Measurements from ENCODE around the gene ARMS2.

ARMS2 gene, protein sequence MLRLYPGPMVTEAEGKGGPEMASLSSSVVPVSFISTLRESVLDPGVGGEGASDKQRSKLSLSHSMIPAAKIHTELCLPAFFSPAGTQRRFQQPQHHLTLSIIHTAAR

GRCh38 chr10:122454603-122455080 lies at the start of gene ARMS2:
TSS of gene ARMS2 (plus strand) at chr10:122454653. CDS start at chr10:122454728, 75 bp downstream.
- Mint-ChIP-seq H3K4me1 (ENCODE audit: low read depth) (no peaks in the 10 kb centered on the region), H3K9me3 (no peaks in the 10 kb centered on the region), H3K4me3 (no peak within 1 kb of the TSS), H3K36me3 (ENCODE audit: low read depth) (no peaks in the 10 kb centered on the region), H3K27me3 (peaks cover 40% of the 10 kb centered on the region), H3K27ac (no peak within 1 kb of the TSS)

DNA sequence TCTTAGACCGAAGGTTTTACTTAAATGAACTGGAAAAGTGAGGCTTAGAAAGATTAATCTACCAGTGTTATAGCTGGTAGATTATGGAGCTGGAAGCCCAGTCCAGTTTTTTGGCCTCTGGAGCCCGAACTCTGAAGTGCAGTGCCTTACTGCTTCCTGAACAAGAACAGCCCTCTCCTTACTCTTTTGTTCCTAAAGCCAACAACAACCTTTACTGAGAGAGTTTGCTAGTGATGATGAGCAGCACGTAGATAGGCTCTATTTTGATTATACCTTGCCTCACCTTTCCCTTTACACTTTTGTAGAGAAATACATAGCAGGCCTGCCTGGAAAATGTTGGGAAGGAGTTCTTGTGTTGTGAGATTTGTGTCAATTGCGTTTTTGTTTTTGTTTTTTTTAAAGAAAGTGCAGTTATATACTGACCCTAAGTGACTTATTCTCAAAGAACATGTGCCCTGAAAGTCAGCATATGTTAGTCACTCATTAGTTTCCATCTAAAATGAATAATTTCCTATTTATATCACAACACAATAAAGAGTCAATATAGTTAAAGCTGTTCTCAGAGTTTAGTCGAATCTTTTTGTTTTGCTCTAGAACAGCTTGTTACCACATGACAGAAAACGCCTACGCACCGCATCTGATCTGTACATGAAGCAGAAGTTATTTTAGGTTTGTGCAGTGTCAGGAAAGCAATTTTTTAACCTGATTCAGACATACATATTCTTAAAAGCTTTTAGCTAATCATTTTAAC lies 46.9 kb upstream of the ARMS2 start:
- Mint-ChIP-seq H3K36me3 (ENCODE audit: low read depth) (peaks cover 25% of the 10 kb centered on the region), H3K27ac (peak overlapping the region; percentile 29), H3K9me3 (no peaks in the 10 kb centered on the region), H3K4me1 (ENCODE audit: low read depth) (peaks cover 33% of the 10 kb centered on the region), H3K4me3 (no peak overlapping the region), H3K27me3 (no peaks in the 10 kb centered on the region)

DNA sequence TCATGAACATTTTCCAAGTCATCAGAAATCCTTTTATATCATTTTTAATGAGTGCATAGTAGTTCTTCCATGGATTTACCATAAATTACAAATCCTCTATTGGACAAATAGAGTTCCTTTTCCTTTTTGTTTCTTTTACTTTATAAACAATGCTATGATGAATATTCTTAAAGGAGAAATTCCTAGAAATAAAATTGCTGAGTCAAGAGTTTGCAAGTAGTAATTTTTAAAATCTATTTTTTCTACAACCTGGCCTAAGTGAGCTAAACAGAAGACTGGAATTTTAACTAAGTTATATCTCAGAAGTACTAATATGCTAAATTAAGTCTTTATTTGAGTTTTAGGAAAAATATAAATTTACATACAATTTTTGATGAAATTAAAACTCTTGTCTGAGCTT lies 41.1 kb upstream of the ARMS2 start:
- peaks cover 4% of the 10 kb centered on the region for H3K9me3 Mint-ChIP-seq
- no peak overlapping the region for H3K4me3 Mint-ChIP-seq
- H3K4me1 Mint-ChIP-seq (ENCODE audit: low read depth): peaks cover 46% of the 10 kb centered on the region
- H3K36me3 Mint-ChIP-seq (ENCODE audit: low read depth): peaks cover 44% of the 10 kb centered on the region
- H3K27ac Mint-ChIP-seq: no peak overlapping the region
- no peaks in the 10 kb centered on the region for H3K27me3 Mint-ChIP-seq

DNA sequence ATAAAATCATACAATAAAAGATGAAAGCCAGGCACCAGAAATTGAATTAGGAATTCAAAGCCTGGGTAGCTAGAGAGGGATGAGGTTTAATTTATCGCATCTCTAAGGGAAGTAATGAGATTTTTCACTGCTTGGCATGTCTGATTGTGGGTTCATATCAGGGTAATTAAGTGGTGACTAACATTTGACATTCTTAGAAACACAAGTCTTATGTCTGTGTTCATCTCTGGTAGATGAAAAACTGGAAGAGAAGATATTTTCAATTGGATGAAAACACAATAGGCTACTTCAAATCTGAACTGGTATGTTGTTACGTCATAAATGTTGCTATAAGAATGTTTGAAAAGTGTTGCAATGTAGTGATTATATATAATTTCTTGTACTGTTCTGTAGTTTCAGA lies 36.8 kb upstream of the ARMS2 start:
- H3K9me3 Mint-ChIP-seq: peaks cover 4% of the 10 kb centered on the region
- H3K27me3 Mint-ChIP-seq: no peaks in the 10 kb centered on the region
- H3K27ac Mint-ChIP-seq: peak overlapping the region; percentile 40
- peaks cover 54% of the 10 kb centered on the region for H3K36me3 Mint-ChIP-seq (ENCODE audit: low read depth)
- H3K4me3 Mint-ChIP-seq: peak overlapping the region; percentile 49
- H3K4me1 Mint-ChIP-seq (ENCODE audit: low read depth): peaks cover 84% of the 10 kb centered on the region

GRCh38 chr10:122419016-122419415 lies 35.4 kb upstream of the ARMS2 start:
- Mint-ChIP-seq H3K27me3 (no peaks in the 10 kb centered on the region), H3K9me3 (peaks cover 4% of the 10 kb centered on the region), H3K4me3 (no peak overlapping the region), H3K27ac (no peak overlapping the region), H3K36me3 (ENCODE audit: low read depth) (peaks cover 51% of the 10 kb centered on the region), H3K4me1 (ENCODE audit: low read depth) (peaks cover 89% of the 10 kb centered on the region)

- peaks cover 4% of the 10 kb centered on the region for H3K9me3 Mint-ChIP-seq
- H3K27ac Mint-ChIP-seq: no peak overlapping the region
- no peaks in the 10 kb centered on the region for H3K27me3 Mint-ChIP-seq
- H3K4me1 Mint-ChIP-seq (ENCODE audit: low read depth): peaks cover 90% of the 10 kb centered on the region
- H3K4me3 Mint-ChIP-seq: no peak overlapping the region
- H3K36me3 Mint-ChIP-seq (ENCODE audit: low read depth): peaks cover 52% of the 10 kb centered on the region
Observed at GRCh38 chr10:122419876-122420623, 34.4 kb upstream of the ARMS2 start.

GRCh38 chr10:122420624-122421007 lies 33.8 kb upstream of the ARMS2 start:
- H3K9me3 Mint-ChIP-seq: peaks cover 4% of the 10 kb centered on the region
- H3K27me3 Mint-ChIP-seq: no peaks in the 10 kb centered on the region
- peak overlapping the region; percentile 56 for H3K27ac Mint-ChIP-seq
- H3K4me3 Mint-ChIP-seq: no peak overlapping the region
- H3K4me1 Mint-ChIP-seq (ENCODE audit: low read depth): peaks cover 84% of the 10 kb centered on the region
- peaks cover 49% of the 10 kb centered on the region for H3K36me3 Mint-ChIP-seq (ENCODE audit: low read depth)

DNA sequence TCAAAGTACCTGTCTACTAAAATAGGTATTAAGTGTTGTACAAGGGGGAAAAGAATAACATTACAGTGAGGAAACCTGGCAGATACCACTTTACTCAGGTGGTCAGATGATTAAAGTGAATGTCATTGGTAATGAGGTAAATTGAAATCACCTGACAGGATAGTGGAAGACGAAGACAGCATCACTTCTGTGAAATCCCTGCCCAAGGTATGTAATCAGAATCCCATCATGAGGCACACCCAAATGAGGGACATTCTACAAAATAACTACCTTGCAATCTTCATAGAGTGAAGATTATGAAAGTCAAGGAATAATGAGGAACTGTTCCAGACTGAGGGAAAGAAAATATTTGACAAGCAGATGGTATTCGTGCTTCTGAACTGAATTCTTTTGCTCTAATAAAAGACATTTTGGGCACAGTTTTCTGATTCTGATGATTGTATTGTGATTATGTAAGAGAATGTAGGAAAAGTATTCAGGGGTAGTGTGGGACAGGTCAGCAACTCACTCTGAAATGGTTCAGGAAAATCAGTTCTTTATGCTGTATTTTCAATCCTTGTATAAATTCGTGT lies 33.3 kb upstream of the ARMS2 start:
- no peaks in the 10 kb centered on the region for H3K27me3 Mint-ChIP-seq
- H3K4me1 Mint-ChIP-seq (ENCODE audit: low read depth): peaks cover 79% of the 10 kb centered on the region
- peaks cover 48% of the 10 kb centered on the region for H3K36me3 Mint-ChIP-seq (ENCODE audit: low read depth)
- H3K27ac Mint-ChIP-seq: peak overlapping the region; percentile 56
- H3K4me3 Mint-ChIP-seq: peak overlapping the region; percentile 21
- H3K9me3 Mint-ChIP-seq: peaks cover 4% of the 10 kb centered on the region

DNA sequence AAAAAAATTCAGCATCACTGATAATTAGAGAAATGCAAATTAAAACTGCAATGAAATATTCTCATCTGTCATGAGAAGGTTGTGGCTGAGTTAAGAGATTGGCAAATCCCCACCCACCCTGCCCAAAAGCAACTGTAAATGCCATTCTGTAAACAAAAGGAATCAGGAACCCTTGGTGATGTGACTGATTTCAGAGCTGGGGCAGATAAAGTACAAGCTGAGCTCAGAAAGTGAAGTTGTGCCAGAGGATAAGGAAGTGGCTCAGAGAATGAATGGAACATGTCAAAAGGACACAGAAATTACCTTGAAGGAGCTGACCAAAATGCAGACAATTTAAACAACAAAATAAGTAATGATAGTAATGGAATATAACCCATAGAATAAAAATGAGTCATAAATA lies 32.7 kb upstream of the ARMS2 start:
- H3K9me3 Mint-ChIP-seq: peaks cover 4% of the 10 kb centered on the region
- no peaks in the 10 kb centered on the region for H3K27me3 Mint-ChIP-seq
- H3K27ac Mint-ChIP-seq: no peak overlapping the region
- H3K36me3 Mint-ChIP-seq (ENCODE audit: low read depth): peaks cover 44% of the 10 kb centered on the region
- peaks cover 76% of the 10 kb centered on the region for H3K4me1 Mint-ChIP-seq (ENCODE audit: low read depth)
- no peak overlapping the region for H3K4me3 Mint-ChIP-seq

DNA sequence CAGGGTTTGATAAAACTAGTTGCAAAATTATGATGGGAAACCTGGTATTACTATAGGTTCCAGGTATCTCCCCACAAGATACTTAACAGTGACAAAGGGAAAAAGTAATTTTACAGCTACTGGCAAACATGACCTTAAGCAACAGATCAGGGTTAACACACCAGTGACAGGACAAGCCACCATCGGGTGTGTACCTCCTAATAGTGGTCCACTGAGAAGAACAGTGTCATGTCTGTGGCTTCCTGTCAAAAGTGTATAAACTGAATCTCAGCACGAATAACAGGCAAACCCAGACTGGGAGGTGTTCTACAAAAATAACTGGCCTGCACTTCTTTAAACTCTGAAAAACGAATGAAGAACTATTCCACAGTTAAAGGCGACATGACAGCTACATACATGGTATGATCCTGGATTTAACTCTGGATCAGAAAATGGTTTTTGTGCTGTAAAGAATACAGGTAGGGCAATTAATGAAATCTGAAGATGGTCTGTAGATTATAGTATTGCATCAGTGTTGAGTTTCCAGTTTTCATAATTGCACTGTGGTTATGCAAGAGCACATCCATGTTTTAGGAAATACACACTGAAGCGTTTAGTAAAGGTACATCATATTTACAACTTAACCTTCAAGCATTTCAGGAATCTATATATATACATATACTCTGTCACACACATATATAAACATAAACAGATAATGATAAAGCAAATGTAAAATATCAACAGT lies 32.0 kb upstream of the ARMS2 start:
- H3K27ac Mint-ChIP-seq: no peak overlapping the region
- no peaks in the 10 kb centered on the region for H3K27me3 Mint-ChIP-seq
- H3K9me3 Mint-ChIP-seq: no peaks in the 10 kb centered on the region
- H3K36me3 Mint-ChIP-seq (ENCODE audit: low read depth): peaks cover 40% of the 10 kb centered on the region
- H3K4me3 Mint-ChIP-seq: no peak overlapping the region
- H3K4me1 Mint-ChIP-seq (ENCODE audit: low read depth): peaks cover 76% of the 10 kb centered on the region

DNA sequence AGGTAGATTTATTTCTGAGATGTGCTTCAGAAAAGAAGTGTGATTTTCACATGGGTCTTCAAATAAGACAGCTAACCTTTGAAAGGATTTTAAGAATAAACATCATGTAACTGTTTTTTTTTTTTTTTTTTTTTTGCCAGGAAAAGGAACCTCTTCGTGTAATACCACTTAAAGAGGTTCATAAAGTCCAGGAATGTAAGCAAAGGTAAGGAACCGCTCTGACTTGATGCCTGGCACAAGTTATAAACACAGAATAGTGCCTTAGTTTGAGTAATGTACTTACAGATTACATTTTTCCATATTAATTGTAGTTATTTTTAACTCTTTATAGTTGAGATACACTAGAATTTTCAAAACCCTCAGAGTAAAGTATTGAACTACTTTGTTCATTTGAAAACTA lies 30.4 kb upstream of the ARMS2 start:
- Mint-ChIP-seq H3K4me1 (ENCODE audit: low read depth) (peaks cover 62% of the 10 kb centered on the region), H3K4me3 (no peak overlapping the region), H3K27ac (no peak overlapping the region), H3K27me3 (no peaks in the 10 kb centered on the region), H3K36me3 (ENCODE audit: low read depth) (peaks cover 26% of the 10 kb centered on the region), H3K9me3 (no peaks in the 10 kb centered on the region)

DNA sequence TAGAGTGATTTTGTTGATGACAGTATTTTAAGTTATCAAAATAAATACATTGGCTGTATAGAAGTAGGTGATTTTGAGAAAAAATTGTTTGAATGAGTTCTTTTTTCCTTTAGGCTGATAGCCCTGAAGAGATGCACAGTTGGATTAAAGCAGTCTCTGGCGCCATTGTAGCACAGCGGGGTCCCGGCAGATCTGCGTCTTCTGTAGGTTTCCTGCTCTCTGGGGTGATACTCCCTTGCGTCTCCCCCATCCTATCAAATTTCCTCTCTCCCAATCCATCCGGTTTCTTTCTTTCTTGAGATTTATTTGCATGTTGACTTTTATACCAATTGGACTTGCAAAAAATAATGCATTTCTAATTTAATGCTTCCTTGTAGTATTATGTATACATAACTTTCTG lies 27.6 kb upstream of the ARMS2 start:
- Mint-ChIP-seq H3K36me3 (ENCODE audit: low read depth) (peaks cover 22% of the 10 kb centered on the region), H3K4me3 (no peak overlapping the region), H3K27ac (no peak overlapping the region), H3K9me3 (no peaks in the 10 kb centered on the region), H3K4me1 (ENCODE audit: low read depth) (peaks cover 34% of the 10 kb centered on the region), H3K27me3 (no peaks in the 10 kb centered on the region)

- peaks cover 30% of the 10 kb centered on the region for H3K4me1 Mint-ChIP-seq (ENCODE audit: low read depth)
- no peak overlapping the region for H3K27ac Mint-ChIP-seq
- no peaks in the 10 kb centered on the region for H3K27me3 Mint-ChIP-seq
Observed at GRCh38 chr10:122427280-122427679, 27.2 kb upstream of the ARMS2 start.

GRCh38 chr10:122435212-122435827 lies 19.1 kb upstream of the ARMS2 start:
- Mint-ChIP-seq H3K4me3 (no peak overlapping the region), H3K36me3 (ENCODE audit: low read depth) (peaks cover 6% of the 10 kb centered on the region), H3K27me3 (no peaks in the 10 kb centered on the region), H3K9me3 (peaks cover 2% of the 10 kb centered on the region), H3K27ac (no peak overlapping the region), H3K4me1 (ENCODE audit: low read depth) (no peaks in the 10 kb centered on the region)

More at GRCh38 chr10:122427280-122427679, 27.2 kb upstream of the ARMS2 start:
- Mint-ChIP-seq H3K36me3 (ENCODE audit: low read depth) (peaks cover 24% of the 10 kb centered on the region), H3K4me3 (no peak overlapping the region), H3K9me3 (no peaks in the 10 kb centered on the region)
